ENCODE results near the gene NTN1.
"Not testable (repeated sequence)": the region's sequence is repeated elsewhere in the genome, so short reads cannot be mapped to it uniquely, and the experiment has no call there.

NTN1 gene

DNA sequence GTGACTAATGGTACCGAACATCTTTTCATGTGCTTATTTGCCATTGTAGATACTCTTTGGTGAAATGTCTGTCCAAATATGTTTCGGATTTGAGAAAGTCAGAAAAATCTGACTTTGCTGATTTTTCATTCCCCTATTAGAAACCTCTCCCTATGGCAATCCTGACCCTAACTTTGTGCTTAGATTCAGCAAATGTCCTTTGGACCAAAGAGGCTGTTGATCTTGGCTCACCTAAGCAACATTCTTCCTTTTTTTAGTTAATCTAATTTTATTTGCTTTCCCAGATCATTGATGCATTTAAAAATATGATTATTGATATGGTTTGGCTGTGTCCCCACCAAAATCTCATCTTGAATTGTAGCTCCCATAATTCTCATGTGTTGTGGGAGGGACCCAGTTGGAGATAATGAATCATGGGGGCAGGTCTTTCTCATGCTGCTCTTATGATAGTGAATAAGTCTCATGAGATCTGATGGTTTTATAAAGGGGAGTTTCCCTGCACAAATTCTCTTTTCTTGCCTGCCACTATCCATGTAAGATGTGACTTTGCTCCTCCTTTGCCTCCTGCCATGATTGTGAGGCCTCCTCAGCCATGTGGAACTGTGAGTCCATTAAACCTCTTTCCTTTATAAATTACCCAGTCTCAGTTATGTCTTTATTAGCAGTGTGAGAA, 32.9 kb upstream of the NTN1 start:
- not testable (repeated sequence) for H3K9ac ChIP-seq (ENCODE audit: low read length); H2BK12ac ChIP-seq (ENCODE audit: low read length); H3K4me1 ChIP-seq (ENCODE audit: control insufficient read depth in 1 of 2, insufficient read depth in 2 of 2, low read length in 2 of 2); H3K79me2 ChIP-seq (ENCODE audit: control insufficient read depth, insufficient read depth, low read length, poor library complexity); H3K4me3 ChIP-seq (ENCODE audit: low read depth, low read length); H3K4me2 ChIP-seq (ENCODE audit: low read length); H3K27ac ChIP-seq (ENCODE audit: low read depth, low read length); H3K9me3 ChIP-seq (ENCODE audit: insufficient read depth, low read depth, low read length); H4K91ac ChIP-seq (ENCODE audit: low read depth, low read length); H4K8ac ChIP-seq (ENCODE audit: low read depth, low read length); H3K14ac ChIP-seq (ENCODE audit: low read length); H2BK5ac ChIP-seq (ENCODE audit: low read depth, low read length, poor library complexity); H3K23ac ChIP-seq (ENCODE audit: low read length); H2AK5ac ChIP-seq (ENCODE audit: low read length); H3K79me1 ChIP-seq (ENCODE audit: low read length); DNase-seq; H3K18ac ChIP-seq (ENCODE audit: low read length); H3K27me3 ChIP-seq (ENCODE audit: insufficient read depth, low read length); H3K36me3 ChIP-seq (ENCODE audit: control insufficient read depth in 1 of 2, insufficient read depth in 2 of 2, low read length in 2 of 2); H2AFZ ChIP-seq (ENCODE audit: insufficient read depth, low read length, poor library complexity); H2BK120ac ChIP-seq (ENCODE audit: insufficient read depth, low read length, poor library complexity); H4K12ac ChIP-seq (ENCODE audit: low read depth, low read length); H3K4ac ChIP-seq (ENCODE audit: low read depth, low read length)
- no CpG with 5 or more reads among the region's 2 CpGs for WGBS (ENCODE audit: extremely low coverage, insufficient coverage, insufficient read length)

DNA sequence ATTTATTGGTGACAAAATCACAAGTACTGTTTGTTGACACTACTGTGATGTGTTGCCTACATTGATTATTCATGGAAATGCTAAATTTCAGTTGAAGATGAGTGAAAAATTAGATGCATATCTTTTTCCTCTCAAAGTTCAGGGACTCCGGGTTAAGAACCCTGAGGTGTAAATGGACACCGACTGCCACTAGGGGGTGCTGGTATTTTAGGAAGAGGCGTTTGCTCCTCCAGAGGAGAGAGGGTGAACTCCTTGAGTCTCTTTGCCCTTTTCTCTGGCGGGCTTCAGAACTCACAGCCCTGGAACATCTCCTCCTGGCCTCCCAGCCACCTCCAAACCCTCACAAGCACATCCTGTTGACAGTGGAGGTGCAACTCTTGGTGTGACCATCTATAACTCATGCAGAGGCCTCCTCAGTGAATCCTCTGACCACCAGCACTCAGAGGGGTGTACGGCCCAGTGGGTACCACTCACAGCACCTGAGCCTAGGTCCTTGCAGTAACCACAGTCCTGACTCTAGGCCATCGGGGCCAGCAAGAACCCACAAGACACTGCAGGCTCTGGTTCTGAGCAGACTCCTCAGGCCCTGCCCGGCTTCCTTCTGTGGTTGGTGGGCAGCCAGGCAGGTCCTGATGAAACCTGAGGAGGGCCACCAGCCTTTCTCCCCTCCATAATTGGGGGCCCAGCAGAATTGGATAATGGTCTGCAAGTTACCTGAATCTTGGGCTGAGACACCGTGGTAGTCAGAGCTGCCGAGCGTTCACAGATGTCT, 29.6 kb upstream of the NTN1 start:
- H3K4me3 ChIP-seq (ENCODE audit: low read depth, low read length), result no peak overlapping the region
- no peaks in the 10 kb centered on the region for H3K79me2 ChIP-seq (ENCODE audit: control insufficient read depth, insufficient read depth, low read length, poor library complexity)
- no peaks in the 10 kb centered on the region for H3K27me3 ChIP-seq (ENCODE audit: insufficient read depth, low read length)
- no peak overlapping the region for H2AFZ ChIP-seq (ENCODE audit: insufficient read depth, low read length, poor library complexity)
- no peak overlapping the region for H2BK5ac ChIP-seq (ENCODE audit: low read depth, low read length, poor library complexity)
- H3K4ac ChIP-seq (ENCODE audit: low read depth, low read length), result no peak overlapping the region
- H3K14ac ChIP-seq (ENCODE audit: low read length), result no peak overlapping the region
- no peak overlapping the region for H3K18ac ChIP-seq (ENCODE audit: low read length)
- no peak overlapping the region for H2AK5ac ChIP-seq (ENCODE audit: low read length)
- H3K79me1 ChIP-seq (ENCODE audit: low read length), result no peaks in the 10 kb centered on the region
- no peak overlapping the region for H3K23ac ChIP-seq (ENCODE audit: low read length)
- H3K27ac ChIP-seq (ENCODE audit: low read depth, low read length), result no peak overlapping the region
- no peak overlapping the region for H3K4me2 ChIP-seq (ENCODE audit: low read length)
- no peaks in the 10 kb centered on the region for H3K9me3 ChIP-seq (ENCODE audit: insufficient read depth, low read depth, low read length)
- H3K4me1 ChIP-seq (ENCODE audit: control insufficient read depth in 1 of 2, insufficient read depth in 2 of 2, low read length in 2 of 2), result peaks cover 0 to 5% of the 10 kb centered on the region in 2 experiments
- no CpG with 5 or more reads among the region's 10 CpGs for WGBS (ENCODE audit: extremely low coverage, insufficient coverage, insufficient read length)
- H3K36me3 ChIP-seq (ENCODE audit: control insufficient read depth in 1 of 2, insufficient read depth in 2 of 2, low read length in 2 of 2), result no peaks in the 10 kb centered on the region
- H4K12ac ChIP-seq (ENCODE audit: low read depth, low read length), result no peak overlapping the region
- no peak overlapping the region for H2BK120ac ChIP-seq (ENCODE audit: insufficient read depth, low read length, poor library complexity)
- peak; percentile 55 to 85 for DNase-seq
- no peak overlapping the region for H4K8ac ChIP-seq (ENCODE audit: low read depth, low read length)
- H2BK12ac ChIP-seq (ENCODE audit: low read length), result no peak overlapping the region
- H4K91ac ChIP-seq (ENCODE audit: low read depth, low read length), result no peak overlapping the region
- no peak overlapping the region for H3K9ac ChIP-seq (ENCODE audit: low read length)

DNA sequence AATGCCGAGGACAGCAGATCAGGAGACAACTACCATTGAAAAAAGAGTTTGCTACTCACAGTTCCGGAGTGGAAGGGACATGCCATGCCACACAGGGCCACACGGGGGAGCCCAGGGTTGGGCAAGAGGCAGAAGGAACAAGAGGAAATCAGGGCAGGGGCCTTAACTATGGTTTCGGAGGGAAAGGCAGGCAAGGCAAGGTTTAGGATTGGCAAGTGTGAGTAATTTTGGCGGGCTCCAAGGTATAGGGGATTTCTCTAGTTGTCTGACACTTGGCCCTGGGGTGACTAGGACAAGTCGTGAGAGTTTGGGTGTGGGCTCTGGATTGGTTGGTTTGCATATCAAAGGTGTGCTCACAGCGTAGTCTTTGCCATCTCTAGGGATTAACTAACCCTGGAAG, 27.0 kb upstream of the NTN1 start:
- Histone ChIP-seq H3K27ac (ENCODE audit: low read depth, low read length) (no peak overlapping the region), H3K27me3 (ENCODE audit: insufficient read depth, low read length) (no peaks in the 10 kb centered on the region), H3K36me3 (ENCODE audit: control insufficient read depth in 1 of 2, insufficient read depth in 2 of 2, low read length in 2 of 2) (no peaks in the 10 kb centered on the region), H3K4me2 (ENCODE audit: low read length) (no peak overlapping the region), H2AFZ (ENCODE audit: insufficient read depth, low read length, poor library complexity) (no peak overlapping the region), H4K91ac (ENCODE audit: low read depth, low read length) (no peak overlapping the region), H3K9ac (ENCODE audit: low read length) (no peak overlapping the region), H4K8ac (ENCODE audit: low read depth, low read length) (no peak overlapping the region), H2BK5ac (ENCODE audit: low read depth, low read length, poor library complexity) (no peak overlapping the region), H3K4ac (ENCODE audit: low read depth, low read length) (no peak overlapping the region), H2BK12ac (ENCODE audit: low read length) (no peak overlapping the region), H4K12ac (ENCODE audit: low read depth, low read length) (no peak overlapping the region), H3K9me3 (ENCODE audit: insufficient read depth, low read depth, low read length) (no peaks in the 10 kb centered on the region), H3K14ac (ENCODE audit: low read length) (no peak overlapping the region), H3K79me1 (ENCODE audit: low read length) (no peaks in the 10 kb centered on the region), H3K4me1 (ENCODE audit: control insufficient read depth in 1 of 2, insufficient read depth in 2 of 2, low read length in 2 of 2) (peaks cover 0 to 5% of the 10 kb centered on the region in 2 experiments), H2BK120ac (ENCODE audit: insufficient read depth, low read length, poor library complexity) (no peak overlapping the region), H3K79me2 (ENCODE audit: control insufficient read depth, insufficient read depth, low read length, poor library complexity) (no peaks in the 10 kb centered on the region), H3K23ac (ENCODE audit: low read length) (no peak overlapping the region), H2AK5ac (ENCODE audit: low read length) (no peak overlapping the region), H3K18ac (ENCODE audit: low read length) (no peak overlapping the region), H3K4me3 (ENCODE audit: low read depth, low read length) (no peak overlapping the region)
- WGBS (ENCODE audit: extremely low coverage, insufficient coverage, insufficient read length), result no CpG with 5 or more reads among the region's 7 CpGs
- DNase-seq, result peak; percentile 73 to 86

DNA sequence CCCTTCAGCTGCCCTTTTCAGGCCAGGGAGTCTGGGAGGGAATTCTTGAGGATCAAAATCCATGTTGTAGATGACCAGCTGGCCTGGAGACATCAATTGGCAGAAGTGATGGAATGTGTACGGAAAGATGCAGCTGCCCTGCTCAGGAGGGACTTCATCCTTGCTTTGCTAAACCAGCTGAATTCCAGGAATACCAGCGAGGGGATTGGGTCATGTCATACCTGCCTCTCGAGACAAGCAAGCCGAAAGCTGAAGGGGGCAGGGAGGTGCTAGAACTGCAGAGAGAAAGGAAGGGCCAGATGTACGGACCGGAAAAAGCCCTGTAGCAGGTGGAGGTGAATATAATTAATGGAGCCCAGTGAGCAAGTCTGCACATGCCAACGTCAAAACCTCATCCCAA, 25.6 kb upstream of the NTN1 start:
- Histone ChIP-seq H2BK120ac (ENCODE audit: insufficient read depth, low read length, poor library complexity) (no peak overlapping the region), H2BK12ac (ENCODE audit: low read length) (no peak overlapping the region), H3K4me2 (ENCODE audit: low read length) (no peak overlapping the region), H3K9me3 (ENCODE audit: insufficient read depth, low read depth, low read length) (no peaks in the 10 kb centered on the region), H3K79me2 (ENCODE audit: control insufficient read depth, insufficient read depth, low read length, poor library complexity) (no peaks in the 10 kb centered on the region), H3K4me1 (ENCODE audit: control insufficient read depth in 1 of 2, insufficient read depth in 2 of 2, low read length in 2 of 2) (peaks cover 0 to 5% of the 10 kb centered on the region in 2 experiments), H3K79me1 (ENCODE audit: low read length) (no peaks in the 10 kb centered on the region), H3K27me3 (ENCODE audit: insufficient read depth, low read length) (no peaks in the 10 kb centered on the region), H2AK5ac (ENCODE audit: low read length) (no peak overlapping the region), H2AFZ (ENCODE audit: insufficient read depth, low read length, poor library complexity) (no peak overlapping the region), H2BK5ac (ENCODE audit: low read depth, low read length, poor library complexity) (no peak overlapping the region), H4K12ac (ENCODE audit: low read depth, low read length) (no peak overlapping the region), H4K91ac (ENCODE audit: low read depth, low read length) (no peak overlapping the region), H3K27ac (ENCODE audit: low read depth, low read length) (no peak overlapping the region), H3K36me3 (ENCODE audit: control insufficient read depth in 1 of 2, insufficient read depth in 2 of 2, low read length in 2 of 2) (no peaks in the 10 kb centered on the region), H3K9ac (ENCODE audit: low read length) (no peak overlapping the region), H3K18ac (ENCODE audit: low read length) (no peak overlapping the region), H3K4ac (ENCODE audit: low read depth, low read length) (no peak overlapping the region), H3K4me3 (ENCODE audit: low read depth, low read length) (no peak overlapping the region), H4K8ac (ENCODE audit: low read depth, low read length) (no peak overlapping the region), H3K23ac (ENCODE audit: low read length) (no peak overlapping the region), H3K14ac (ENCODE audit: low read length) (no peak overlapping the region)
- WGBS (ENCODE audit: extremely low coverage, insufficient coverage, insufficient read length), result no CpG with 5 or more reads among the region's 7 CpGs
- peak; percentile 81 to 92 for DNase-seq
